Osteoblast (primary cell): ENCODE measurements around the gene TOM1L2. TPM values are rescaled to one million over a fixed set of nuclear protein-coding genes. Genes with fewer than 3 reads are reported as not detected.
A peak's percentile ranks its signal among the peaks of the same experiment; 100 is the strongest.
"Not testable (repeated sequence)": the region's sequence is repeated elsewhere in the genome, so short reads cannot be mapped to it uniquely, and the experiment has no call there.

Experiments
- DNase-seq: peaks from one replicate; pipeline ENCODE4 v3.0.0; 2011; ENCODE audit warnings: low spot score, mixed read lengths; ENCODE audit not compliant: insufficient read length; ENCODE audit errors: missing footprints
- H2AFZ ChIP-seq: 2 replicates; pipeline ENCODE4 v1.6.0; 2011; ENCODE audit warnings: mild to moderate bottlenecking, low read length
- H3K27ac ChIP-seq: 2 replicates; pipeline ENCODE4 v1.5.1; 2011; ENCODE audit warnings: mild to moderate bottlenecking, low read depth, low read length, moderate library complexity
- H3K27me3 ChIP-seq: 2 replicates; pipeline ENCODE4 v1.6.0; 2012; ENCODE audit warnings: mild to moderate bottlenecking, control low read depth, inconsistent platforms, low read length, moderate library complexity; ENCODE audit not compliant: insufficient read depth
- H3K36me3 ChIP-seq: 2 replicates; pipeline ENCODE4 v1.5.1; 2011; ENCODE audit warnings: mild to moderate bottlenecking, low read length, control low read depth, moderate library complexity; ENCODE audit not compliant: insufficient read depth
- H3K4me1 ChIP-seq: 2 replicates; pipeline ENCODE4 v1.5.1; 2011; ENCODE audit warnings: mild to moderate bottlenecking, low read length, control low read depth, moderate library complexity; ENCODE audit not compliant: insufficient read depth
- H3K4me2 ChIP-seq: 2 replicates; pipeline ENCODE4 v1.6.0; 2011; ENCODE audit warnings: mild to moderate bottlenecking, low read length; ENCODE audit not compliant: insufficient read depth
- H3K4me3 ChIP-seq: fragments of 200-600 bp; sonication (generic); 3 replicates; pipeline ENCODE4 v1.5.1; 2012; ENCODE audit warnings: mild to moderate bottlenecking, low read length, inconsistent platforms; ENCODE audit not compliant: insufficient read depth
- H3K79me2 ChIP-seq: 2 replicates; pipeline ENCODE4 v1.6.0; 2012; ENCODE audit warnings: mild to moderate bottlenecking, low read length, control low read depth, inconsistent platforms; ENCODE audit not compliant: insufficient read depth
- H3K9me3 ChIP-seq: 2 replicates; pipeline ENCODE4 v1.5.1; 2011; ENCODE audit warnings: low read depth, low read length, control low read depth
- H4K20me1 ChIP-seq: 2 replicates; pipeline ENCODE4 v1.6.0; 2012; ENCODE audit warnings: mild to moderate bottlenecking, low read length, control low read depth; ENCODE audit not compliant: insufficient read depth
- CTCF ChIP-seq: IDR thresholded peaks from 2 replicates; pipeline ENCODE4 v1.5.1; 2011; ENCODE audit warnings: mild to moderate bottlenecking, low read depth, low read length, moderate library complexity; ENCODE audit errors: extremely low read depth
- total RNA-seq: library from RNA; depleted of rRNA; stranded (reverse); fragments of >200 nt; gene quantifications from 2 replicates; pipeline ENCODE4 v1.2.3, GENCODE V29; 2012

TOM1L2 gene
- total RNA-seq, 1 donor, result 38.7 TPM

GRCh38 chr17:17941015-17941414 is 31.2 kb downstream of the TOM1L2 start:
- H4K20me1 ChIP-seq, result peaks cover 24% of the 10 kb centered on the region
- peaks cover 62% of the 10 kb centered on the region for H3K4me1 ChIP-seq
- no peaks in the 10 kb centered on the region for H3K9me3 ChIP-seq

GRCh38 chr17:17940441-17940911 is 31.7 kb downstream of the TOM1L2 start:
- H3K27ac ChIP-seq, result peak overlapping the region; percentile 29
- H3K36me3 ChIP-seq, result no peaks in the 10 kb centered on the region
- no peaks in the 10 kb centered on the region for H3K9me3 ChIP-seq
- H2AFZ ChIP-seq, result no peak overlapping the region
- DNase-seq, result peak; percentile 73
- TF ChIP-seq CTCF, result no peak
- H3K4me1 ChIP-seq, result peaks cover 68% of the 10 kb centered on the region
- H3K79me2 ChIP-seq, result peaks cover 75% of the 10 kb centered on the region
- peaks cover 25% of the 10 kb centered on the region for H4K20me1 ChIP-seq
- H3K27me3 ChIP-seq, result no peaks in the 10 kb centered on the region
- H3K4me2 ChIP-seq, result peak overlapping the region; percentile 47
- H3K4me3 ChIP-seq, result no peak overlapping the region

More at GRCh38 chr17:17941015-17941414, 31.2 kb downstream of the TOM1L2 start:
- H2AFZ ChIP-seq, result no peak overlapping the region
- H3K4me3 ChIP-seq, result no peak overlapping the region
- peaks cover 78% of the 10 kb centered on the region for H3K79me2 ChIP-seq
- H3K36me3 ChIP-seq, result no peaks in the 10 kb centered on the region
- no peak for TF ChIP-seq CTCF
- H3K4me2 ChIP-seq, result peak overlapping the region; percentile 47
- no peak for DNase-seq
- no peak overlapping the region for H3K27ac ChIP-seq
- no peaks in the 10 kb centered on the region for H3K27me3 ChIP-seq

- H3K27ac ChIP-seq, result peak overlapping the region; percentile 29
- H3K4me3 ChIP-seq, DNase-seq, H3K9me3 ChIP-seq, H3K27me3 ChIP-seq, H3K4me2 ChIP-seq, H2AFZ ChIP-seq, H3K36me3 ChIP-seq: not testable (repeated sequence)
- H3K79me2 ChIP-seq, result peaks cover 74% of the 10 kb centered on the region
- peaks cover 31% of the 10 kb centered on the region for H4K20me1 ChIP-seq
- peaks cover 73% of the 10 kb centered on the region for H3K4me1 ChIP-seq
These were observed 32.3 kb downstream of the TOM1L2 start for GRCh38 chr17:17939941-17940340.

GRCh38 chr17:17938388-17939107 is 33.7 kb downstream of the TOM1L2 start:
- no peak for TF ChIP-seq CTCF
- no peak overlapping the region for H3K27ac ChIP-seq
- no peaks in the 10 kb centered on the region for H3K36me3 ChIP-seq
- no peaks in the 10 kb centered on the region for H3K27me3 ChIP-seq
- peaks cover 83% of the 10 kb centered on the region for H3K4me1 ChIP-seq
- peaks cover 29% of the 10 kb centered on the region for H4K20me1 ChIP-seq
- no peak overlapping the region for H3K4me2 ChIP-seq
- no peak overlapping the region for H2AFZ ChIP-seq
- H3K9me3 ChIP-seq, result no peaks in the 10 kb centered on the region
- DNase-seq, result no peak
- H3K4me3 ChIP-seq, result no peak overlapping the region
- H3K79me2 ChIP-seq, result peaks cover 71% of the 10 kb centered on the region
